ENCODE measurements around the gene S100A11. TPM values are rescaled to one million over a fixed set of nuclear protein-coding genes. Genes with fewer than 3 reads are reported as not detected.

Gene S100A11
- polyA plus RNA-seq, 1 of the 3 experiments (the other 2 are of a cell fraction): 736 TPM

- H3K4me3 ChIP-seq (ENCODE audit: low read depth in 2 of 2, low read length in 1 of 2): no peak overlapping the region
- no peak overlapping the region for H3K9ac ChIP-seq
- no peak overlapping the region for H3K27ac ChIP-seq (ENCODE audit: low read depth in 2 of 2, low read length in 1 of 2)
- no peak overlapping the region for H2AFZ ChIP-seq (ENCODE audit: low read depth)
- TF ChIP-seq EZH2phosphoT487 (IDR thresholded peaks at IDR 0.05; ENCODE audit: borderline replicate concordance, low read depth) (no peak), RXRA (IDR thresholded peaks at IDR 0.05; ENCODE audit: borderline replicate concordance, low read depth) (no peak), GATA2 (CRISPR knock-in tag; IDR thresholded peaks at IDR 0.05) (no peak), USF1 (IDR thresholded peaks at IDR 0.05; ENCODE audit: borderline replicate concordance, low read depth) (no peak), FOXJ3 (CRISPR knock-in tag; IDR thresholded peaks at IDR 0.05) (no peak), RCOR1 (IDR thresholded peaks at IDR 0.05; ENCODE audit: low read length) (no peak), TEAD4 (IDR thresholded peaks at IDR 0.05; ENCODE audit: borderline replicate concordance, insufficient read depth) (no peak), SIN3A (IDR thresholded peaks at IDR 0.05; ENCODE audit: borderline replicate concordance, low read depth, low read length) (no peak), MEF2A (IDR thresholded peaks at IDR 0.05; ENCODE audit: borderline replicate concordance, low read depth) (no peak), REST (IDR thresholded peaks at IDR 0.05; ENCODE audit: low read depth, low read length) (no peak), NFIC (IDR thresholded peaks at IDR 0.05; ENCODE audit: borderline replicate concordance) (no peak), SMC3 (IDR thresholded peaks at IDR 0.05; ENCODE audit: low read depth, low read length) (no peak), MAX (IDR thresholded peaks at IDR 0.05; ENCODE audit: low read depth) (no peak), CHD2 (IDR thresholded peaks at IDR 0.05; ENCODE audit: low read length, partially characterized antibody) (no peak), CTCF (IDR thresholded peaks at IDR 0.05) (no peak)
- ChIA-PET POLR2A (no interaction called here), CTCF (interaction anchor here (0.6 kb wide), 1 partner anchor 415 kb away, joined by 4 read pairs; no protein-coding TSS in a partner anchor)
- H4K20me1 ChIP-seq (ENCODE audit: insufficient read depth): no peaks in the 10 kb centered on the region
- no peaks in the 10 kb centered on the region for H3K9me2 ChIP-seq
- no peak for DNase-seq
- H3K79me2 ChIP-seq (ENCODE audit: insufficient read depth): no peaks in the 10 kb centered on the region
- H3K36me3 ChIP-seq (replicated peaks in 1 of 2; ENCODE audit: control insufficient read depth in 1 of 2, insufficient read depth in 2 of 2, low read length in 1 of 2): no peaks in the 10 kb centered on the region
- 2% methylated on average over 3 of the region's 3 CpGs for WGBS (ENCODE audit: low lambda C conversion rate)
- H3F3A ChIP-seq (replicated peaks; ENCODE audit: insufficient read depth): no peaks in the 10 kb centered on the region
- H3K9me3 ChIP-seq: no peaks in the 10 kb centered on the region
- no peaks in the 10 kb centered on the region for H3K4me1 ChIP-seq (ENCODE audit: control insufficient read depth in 1 of 2, insufficient read depth in 2 of 2, low read depth in 1 of 2, low read length in 1 of 2)
- H3K27me3 ChIP-seq (ENCODE audit: insufficient read depth): peaks cover 61% of the 10 kb centered on the region
- no peak overlapping the region for H3K4me2 ChIP-seq
Observed at GRCh38 chr1:152072311-152072710, 35.5 kb upstream of the S100A11 start.
